HG03064 (cell line): ENCODE results near the gene NDNF.

Experiments
- ATAC-seq: cut with Tn5 transposase; IDR thresholded peaks from one replicate; pipeline ENCODE4 v1.9.1; 2021; ENCODE audit warnings: low read depth; ENCODE audit not compliant: unreplicated experiment

The NDNF gene

GRCh38 chr4:121071640-121072223 lies 603 bp downstream of the NDNF start:
- no peak for ATAC-seq

GRCh38 chr4:121070696-121071639 lies 1.4 kb downstream of the NDNF start:
- ATAC-seq: no peak

- no peak for ATAC-seq
Observed at GRCh38 chr4:121070274-121070673, 2.1 kb downstream of the NDNF start.

GRCh38 chr4:121069430-121069829 lies 2.9 kb downstream of the NDNF start:
- ATAC-seq: no peak

- no peak for ATAC-seq
Observed at GRCh38 chr4:121064482-121064881, 7.9 kb downstream of the NDNF start.

- ATAC-seq: no peak
Observed at GRCh38 chr4:121062521-121062920, 9.8 kb downstream of the NDNF start.

GRCh38 chr4:121061861-121062260 lies 10.5 kb downstream of the NDNF start:
- no peak for ATAC-seq

- no peak for ATAC-seq
Observed at GRCh38 chr4:121061215-121061614, 11.1 kb downstream of the NDNF start.

- ATAC-seq: no peak
Observed at GRCh38 chr4:121057466-121057922, 14.8 kb downstream of the NDNF start.

GRCh38 chr4:121056066-121056465 lies 16.3 kb downstream of the NDNF start:
- no peak for ATAC-seq

GRCh38 chr4:121054373-121054772 lies 18.0 kb downstream of the NDNF start:
- ATAC-seq: no peak

GRCh38 chr4:121053601-121054143 lies 18.7 kb downstream of the NDNF start:
- ATAC-seq: no peak

GRCh38 chr4:121050300-121050699 lies 22.0 kb downstream of the NDNF start:
- ATAC-seq: no peak

- ATAC-seq: no peak
Observed at GRCh38 chr4:121049072-121049599, 23.2 kb downstream of the NDNF start.

GRCh38 chr4:121048165-121048564 lies 24.2 kb downstream of the NDNF start:
- ATAC-seq: no peak

GRCh38 chr4:121041307-121042090 lies 30.8 kb downstream of the NDNF start:
- ATAC-seq: peak; percentile 97

- no peak for ATAC-seq
Observed at GRCh38 chr4:121034017-121034416, 38.3 kb downstream of the NDNF start.

- no peak for ATAC-seq
Observed at GRCh38 chr4:121030711-121031110, 41.6 kb downstream of the NDNF start.

- no peak for ATAC-seq
Observed at GRCh38 chr4:121030131-121030530, 42.2 kb downstream of the NDNF start.

- ATAC-seq: no peak
Observed at GRCh38 chr4:121026034-121026433, 46.3 kb downstream of the NDNF start.

GRCh38 chr4:121025540-121025939 lies 46.8 kb downstream of the NDNF start:
- no peak for ATAC-seq
